ENCODE results near the gene EGFL6.

DNA sequence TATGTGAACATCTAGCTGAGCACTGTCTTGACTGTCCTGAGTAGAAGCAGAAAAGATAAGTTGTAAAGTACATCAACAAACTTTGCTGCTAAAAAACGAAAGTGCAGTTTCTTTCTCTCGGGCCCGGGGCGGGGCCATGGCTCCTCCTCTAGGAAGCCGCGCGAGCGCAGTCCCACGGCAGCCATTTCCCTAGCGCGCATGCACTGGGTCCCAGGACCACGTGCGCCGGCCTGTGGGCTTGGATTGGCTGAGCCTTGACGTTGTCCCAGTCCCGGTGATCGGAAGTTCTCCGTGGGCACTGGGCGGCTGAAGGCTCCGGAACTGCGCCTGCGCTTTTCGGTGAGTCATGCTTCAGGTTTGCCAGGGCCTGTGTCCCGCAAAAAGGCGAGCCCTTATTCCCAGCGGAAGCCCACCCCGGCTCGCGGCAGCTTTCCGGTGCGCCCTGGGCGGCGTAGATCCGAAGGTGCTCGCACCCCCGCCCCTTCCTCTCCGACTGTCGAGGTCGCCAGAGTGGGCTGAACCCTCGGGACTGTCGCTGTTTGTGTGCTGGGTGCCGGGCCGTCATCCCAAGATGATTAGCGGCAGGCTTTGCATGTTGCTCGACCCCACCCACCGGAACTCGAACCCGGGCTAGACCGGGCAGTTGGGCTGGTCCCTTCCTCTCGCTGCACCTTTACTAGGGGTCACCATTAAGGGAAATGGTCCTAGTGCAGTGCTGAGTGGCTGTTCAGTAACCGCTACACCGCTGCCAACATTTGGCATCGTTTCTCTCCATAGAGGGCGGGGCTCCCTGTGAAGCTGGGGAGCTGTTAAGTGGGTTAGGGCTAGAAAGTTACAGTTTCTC is 83.7 kb downstream of the EGFL6 start, which contains the start of gene TCEANC:
- TF ChIP-seq ZNF878 (CRISPR knock-in tag; IDR thresholded peaks at IDR 0.05) (no peak), ZNF432 (CRISPR knock-in tag; IDR thresholded peaks at IDR 0.05; ENCODE audit: borderline replicate concordance) (no peak), HNRNPK (IDR thresholded peaks at IDR 0.05; ENCODE audit: low read depth, low read length, poor library complexity, severe bottlenecking) (no peak), MTA3 (CRISPR knock-in tag; IDR thresholded peaks at IDR 0.05) (no peak)
- TF ChIP-seq, protein P1, sequence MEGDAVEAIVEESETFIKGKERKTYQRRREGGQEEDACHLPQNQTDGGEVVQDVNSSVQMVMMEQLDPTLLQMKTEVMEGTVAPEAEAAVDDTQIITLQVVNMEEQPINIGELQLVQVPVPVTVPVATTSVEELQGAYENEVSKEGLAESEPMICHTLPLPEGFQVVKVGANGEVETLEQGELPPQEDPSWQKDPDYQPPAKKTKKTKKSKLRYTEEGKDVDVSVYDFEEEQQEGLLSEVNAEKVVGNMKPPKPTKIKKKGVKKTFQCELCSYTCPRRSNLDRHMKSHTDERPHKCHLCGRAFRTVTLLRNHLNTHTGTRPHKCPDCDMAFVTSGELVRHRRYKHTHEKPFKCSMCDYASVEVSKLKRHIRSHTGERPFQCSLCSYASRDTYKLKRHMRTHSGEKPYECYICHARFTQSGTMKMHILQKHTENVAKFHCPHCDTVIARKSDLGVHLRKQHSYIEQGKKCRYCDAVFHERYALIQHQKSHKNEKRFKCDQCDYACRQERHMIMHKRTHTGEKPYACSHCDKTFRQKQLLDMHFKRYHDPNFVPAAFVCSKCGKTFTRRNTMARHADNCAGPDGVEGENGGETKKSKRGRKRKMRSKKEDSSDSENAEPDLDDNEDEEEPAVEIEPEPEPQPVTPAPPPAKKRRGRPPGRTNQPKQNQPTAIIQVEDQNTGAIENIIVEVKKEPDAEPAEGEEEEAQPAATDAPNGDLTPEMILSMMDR (CRISPR knock-in tag; IDR thresholded peaks at IDR 0.05): no peak
- TF ChIP-seq, protein P2, sequence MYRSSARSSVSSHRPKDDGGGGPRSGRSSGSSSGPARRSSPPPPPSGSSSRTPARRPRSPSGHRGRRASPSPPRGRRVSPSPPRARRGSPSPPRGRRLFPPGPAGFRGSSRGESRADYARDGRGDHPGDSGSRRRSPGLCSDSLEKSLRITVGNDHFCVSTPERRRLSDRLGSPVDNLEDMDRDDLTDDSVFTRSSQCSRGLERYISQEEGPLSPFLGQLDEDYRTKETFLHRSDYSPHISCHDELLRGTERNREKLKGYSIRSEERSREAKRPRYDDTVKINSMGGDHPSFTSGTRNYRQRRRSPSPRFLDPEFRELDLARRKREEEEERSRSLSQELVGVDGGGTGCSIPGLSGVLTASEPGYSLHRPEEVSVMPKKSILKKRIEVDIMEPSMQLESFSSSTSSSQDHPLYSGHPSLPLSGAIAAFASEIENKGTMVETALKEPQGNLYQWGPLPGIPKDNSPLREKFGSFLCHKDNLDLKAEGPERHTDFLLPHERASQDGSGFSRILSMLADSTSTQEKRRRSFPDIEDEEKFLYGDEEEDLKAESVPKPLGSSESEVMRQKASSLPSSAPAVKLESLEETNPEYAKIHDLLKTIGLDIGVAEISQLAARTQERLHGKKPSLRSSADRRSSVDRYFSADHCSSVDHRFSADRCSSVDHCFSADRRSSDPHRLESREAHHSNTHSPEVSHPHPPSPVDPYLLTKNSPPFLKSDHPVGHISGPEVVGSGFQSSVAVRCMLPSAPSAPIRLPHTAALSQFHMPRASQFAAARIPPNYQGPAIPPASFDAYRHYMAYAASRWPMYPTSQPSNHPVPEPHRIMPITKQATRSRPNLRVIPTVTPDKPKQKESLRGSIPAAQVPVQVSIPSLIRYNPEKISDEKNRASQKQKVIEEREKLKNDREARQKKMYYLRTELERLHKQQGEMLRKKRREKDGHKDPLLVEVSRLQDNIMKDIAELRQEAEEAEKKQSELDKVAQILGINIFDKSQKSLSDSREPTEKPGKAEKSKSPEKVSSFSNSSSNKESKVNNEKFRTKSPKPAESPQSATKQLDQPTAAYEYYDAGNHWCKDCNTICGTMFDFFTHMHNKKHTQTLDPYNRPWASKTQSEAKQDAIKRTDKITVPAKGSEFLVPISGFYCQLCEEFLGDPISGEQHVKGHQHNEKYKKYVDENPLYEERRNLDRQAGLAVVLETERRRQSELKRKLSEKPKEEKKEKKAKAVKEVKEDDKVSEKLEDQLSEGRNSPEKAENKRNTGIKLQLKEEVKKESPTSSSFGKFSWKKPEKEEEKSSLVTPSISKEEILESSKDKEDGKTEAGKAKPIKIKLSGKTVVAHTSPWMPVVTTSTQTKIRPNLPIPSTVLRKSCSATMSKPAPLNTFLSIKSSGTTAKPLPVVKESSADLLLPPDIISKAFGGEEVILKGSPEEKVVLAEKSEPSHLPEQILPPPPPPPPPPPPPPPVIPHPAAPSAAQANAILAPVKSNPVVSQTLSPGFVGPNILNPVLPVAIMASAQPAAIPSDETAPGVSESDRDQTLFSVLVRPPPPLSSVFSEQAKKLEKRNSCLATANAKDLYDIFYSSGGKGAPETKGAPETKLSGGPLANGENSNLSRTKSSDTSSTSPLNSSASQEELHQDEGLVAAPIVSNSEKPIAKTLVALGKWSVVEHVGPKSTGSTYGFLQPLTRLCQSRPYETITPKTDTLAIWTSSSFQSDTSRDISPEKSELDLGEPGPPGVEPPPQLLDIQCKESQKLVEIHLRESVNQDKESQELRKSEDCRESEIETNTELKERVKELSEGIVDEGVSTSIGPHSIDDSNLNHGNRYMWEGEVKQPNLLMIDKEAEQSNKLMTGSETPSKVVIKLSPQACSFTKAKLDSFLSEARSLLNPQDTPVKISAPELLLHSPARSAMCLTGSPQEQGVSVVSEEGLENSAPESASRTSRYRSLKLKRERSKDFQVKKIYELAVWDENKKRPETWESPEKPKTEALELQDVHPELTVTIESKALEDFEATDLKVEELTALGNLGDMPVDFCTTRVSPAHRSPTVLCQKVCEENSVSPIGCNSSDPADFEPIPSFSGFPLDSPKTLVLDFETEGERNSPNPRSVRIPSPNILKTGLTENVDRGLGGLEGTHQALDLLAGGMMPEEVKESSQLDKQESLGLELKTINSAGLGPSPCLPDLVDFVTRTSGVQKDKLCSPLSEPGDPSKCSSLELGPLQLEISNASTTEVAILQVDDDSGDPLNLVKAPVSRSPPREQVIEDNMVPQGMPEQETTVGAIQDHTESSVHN (CRISPR knock-in tag; IDR thresholded peaks at IDR 0.05): no peak
